Epithelial cell of proximal tubule (primary cell): Measurements from ENCODE around the gene SH3GL2. TPM values are rescaled to one million over a fixed set of nuclear protein-coding genes. Genes with fewer than 3 reads are reported as not detected.

Experiments used
- DNase-seq: peaks from one replicate; pipeline ENCODE4 v3.0.0-alpha.2; 2011; ENCODE audit warnings: low read depth
- H3K4me3 ChIP-seq: 2 replicates; pipeline ENCODE4 v1.5.1; 2011; ENCODE audit warnings: low read depth, mild to moderate bottlenecking, low read length
- CTCF ChIP-seq: conservative IDR thresholded peaks from 2 replicates; pipeline ENCODE4 v1.5.1; 2012; ENCODE audit warnings: low read depth, mild to moderate bottlenecking, low read length
- total RNA-seq: library from RNA; depleted of rRNA; stranded (reverse); fragments of >200 nt; gene quantifications from 2 replicates; pipeline ENCODE4 v1.2.3, GENCODE V29; 2015

SH3GL2 gene
- total RNA-seq, 1 donor from 2014 or later: 3.4 TPM

GRCh38 chr9:17630531-17630949 is 51.7 kb downstream of the SH3GL2 start:
- no peak overlapping the region for H3K4me3 ChIP-seq
- no peak for DNase-seq
- TF ChIP-seq CTCF: no peak

GRCh38 chr9:17631396-17631795 is 52.5 kb downstream of the SH3GL2 start:
- no peak for DNase-seq
- H3K4me3 ChIP-seq: no peak overlapping the region
- no peak for TF ChIP-seq CTCF

- no peak overlapping the region for H3K4me3 ChIP-seq
- TF ChIP-seq CTCF: no peak
- no peak for DNase-seq
Observed at GRCh38 chr9:17632994-17633393, 54.1 kb downstream of the SH3GL2 start.

GRCh38 chr9:17635115-17635890 is 56.4 kb downstream of the SH3GL2 start:
- no peak overlapping the region for H3K4me3 ChIP-seq
- TF ChIP-seq CTCF: no peak
- no peak for DNase-seq

- TF ChIP-seq CTCF: no peak
- DNase-seq: no peak
- no peak overlapping the region for H3K4me3 ChIP-seq
Observed at GRCh38 chr9:17636349-17636748, 57.5 kb downstream of the SH3GL2 start.

GRCh38 chr9:17636821-17637220 is 58.0 kb downstream of the SH3GL2 start:
- H3K4me3 ChIP-seq: no peak overlapping the region
- TF ChIP-seq CTCF: no peak
- no peak for DNase-seq

- no peak overlapping the region for H3K4me3 ChIP-seq
- no peak for TF ChIP-seq CTCF
- DNase-seq: no peak
Observed at GRCh38 chr9:17637229-17637628, 58.4 kb downstream of the SH3GL2 start.
